Measurements from ENCODE around the gene SIAH1. TPM values are rescaled to one million over a fixed set of nuclear protein-coding genes. Genes with fewer than 3 reads are reported as not detected.

Gene SIAH1
- total RNA-seq, 2 experiments from 2014 or later = 13.7 to 14.6 TPM

DNA sequence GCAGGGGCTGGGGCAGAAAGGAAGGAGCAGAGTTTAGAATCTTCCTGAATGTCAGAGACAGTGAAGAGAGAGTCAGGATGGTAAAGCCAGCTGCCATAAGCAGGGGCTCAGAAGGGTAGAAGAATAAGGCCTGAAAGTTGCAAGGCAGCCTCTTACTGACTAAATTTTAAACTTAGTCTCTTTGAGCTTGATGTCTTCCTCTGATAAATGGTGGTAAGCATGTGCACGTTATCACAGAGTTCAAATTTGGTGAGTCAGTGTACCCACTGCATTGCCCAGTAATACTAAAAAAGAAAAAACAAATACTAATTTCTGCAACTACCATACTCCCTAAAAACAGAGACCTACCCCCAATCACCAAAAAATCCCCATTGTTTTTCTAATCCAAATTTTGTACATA is 45.2 kb downstream of the SIAH1 start:
- intact Hi-C loops (cut with micrococcal nuclease) = no loop called here
- H3K27ac Mint-ChIP-seq = peak overlapping the region; percentile 32
- peaks cover 34% of the 10 kb centered on the region for H3K36me3 Mint-ChIP-seq (ENCODE audit: low read depth)
- no peaks in the 10 kb centered on the region for H3K27me3 Mint-ChIP-seq (ENCODE audit: low read depth)
- CTCF ChIA-PET = interaction anchor here (0.5 to 1.4 kb wide), 4 partner anchors 13 to 347 kb away, joined by 3 to 4 read pairs (median 3); no protein-coding TSS in a partner anchor
- no peak overlapping the region for H3K4me3 Mint-ChIP-seq
- H3K4me1 Mint-ChIP-seq (ENCODE audit: low read depth) = peaks cover 8% of the 10 kb centered on the region
- H3K9me3 Mint-ChIP-seq = no peaks in the 10 kb centered on the region
- no peak for DNase-seq

DNA sequence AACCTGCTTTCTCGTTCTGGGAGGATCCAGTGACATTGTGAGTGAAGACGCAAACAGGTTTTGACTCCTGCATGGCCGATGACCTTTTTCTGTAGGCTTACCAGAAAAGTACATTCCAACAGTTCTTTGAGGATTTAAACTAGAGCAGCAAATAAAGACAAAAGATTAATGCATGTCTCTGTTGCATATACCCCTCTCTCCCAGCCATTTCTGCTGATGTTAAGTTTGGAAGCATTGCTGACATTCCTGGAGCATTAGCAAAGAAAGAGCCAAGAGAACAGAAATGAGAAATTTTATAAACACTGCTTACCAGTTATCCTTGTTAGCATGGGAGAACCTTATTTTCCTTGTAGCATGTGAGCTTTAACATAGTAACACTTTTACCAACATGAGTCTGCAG is 49.3 kb downstream of the SIAH1 start:
- Mint-ChIP-seq H3K27ac (no peak overlapping the region), H3K36me3 (ENCODE audit: low read depth) (peaks cover 34% of the 10 kb centered on the region), H3K9me3 (no peaks in the 10 kb centered on the region), H3K4me3 (no peak overlapping the region), H3K4me1 (ENCODE audit: low read depth) (peaks cover 8% of the 10 kb centered on the region), H3K27me3 (ENCODE audit: low read depth) (no peaks in the 10 kb centered on the region)
- intact Hi-C loops (cut with micrococcal nuclease) = no loop called here
- CTCF ChIA-PET = no interaction called here
- DNase-seq = no peak

DNA sequence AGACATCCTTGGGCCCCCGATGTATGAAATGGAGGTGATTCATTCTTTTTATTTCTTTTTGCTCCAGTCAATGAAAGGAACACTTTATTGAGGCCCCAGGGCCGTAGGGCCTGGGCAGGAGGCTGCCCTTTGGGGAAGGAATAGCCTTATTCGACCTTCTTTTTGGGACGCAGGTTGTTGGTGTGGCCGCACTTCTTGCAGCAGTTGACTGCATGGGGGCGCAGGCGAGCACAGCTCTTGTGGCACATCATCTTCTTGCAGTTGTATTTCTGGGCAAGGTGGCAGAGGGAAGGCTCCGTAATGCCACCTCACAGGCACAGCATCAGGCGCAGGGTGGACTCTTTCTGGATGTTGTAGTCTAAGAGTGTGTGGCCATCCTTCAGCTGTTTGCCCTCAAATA is 50.9 kb downstream of the SIAH1 start:
- no peak overlapping the region for H3K4me3 Mint-ChIP-seq

DNA sequence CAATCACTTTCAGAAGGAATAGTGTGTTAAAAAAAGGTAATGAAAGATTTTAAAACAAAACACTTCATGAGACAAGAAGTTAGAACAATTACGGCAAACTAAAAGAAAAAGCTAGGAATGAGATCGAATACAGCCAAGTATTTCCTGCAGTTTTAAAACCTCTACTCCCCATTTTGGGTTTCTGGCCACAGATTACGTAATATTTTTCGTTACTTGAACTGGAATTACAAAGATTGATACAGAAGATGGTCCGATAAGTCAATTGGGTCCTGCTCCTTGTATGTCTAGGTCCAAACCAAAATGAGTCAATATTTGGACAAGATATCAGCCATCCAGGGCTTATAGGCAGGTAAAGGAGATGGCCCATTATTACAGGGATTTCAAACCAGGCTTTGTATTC is 52.2 kb downstream of the SIAH1 start:
- H3K4me1 Mint-ChIP-seq (ENCODE audit: low read depth) = peaks cover 8% of the 10 kb centered on the region
- no peak overlapping the region for H3K27ac Mint-ChIP-seq
- no peaks in the 10 kb centered on the region for H3K27me3 Mint-ChIP-seq (ENCODE audit: low read depth)
- H3K36me3 Mint-ChIP-seq (ENCODE audit: low read depth) = peaks cover 25% of the 10 kb centered on the region
- no peak overlapping the region for H3K4me3 Mint-ChIP-seq
- DNase-seq = no peak
- intact Hi-C loops (cut with micrococcal nuclease) = no loop called here
- H3K9me3 Mint-ChIP-seq = no peaks in the 10 kb centered on the region
- CTCF ChIA-PET = interaction anchor here (1.4 kb wide), 1 partner anchor 290 kb away, joined by 3 read pairs; no protein-coding TSS in a partner anchor

More for the DNA sequence above, 50.9 kb downstream of the SIAH1 start:
- Mint-ChIP-seq H3K9me3 (no peaks in the 10 kb centered on the region), H3K27ac (no peak overlapping the region), H3K27me3 (ENCODE audit: low read depth) (no peaks in the 10 kb centered on the region), H3K36me3 (ENCODE audit: low read depth) (peaks cover 28% of the 10 kb centered on the region), H3K4me1 (ENCODE audit: low read depth) (peaks cover 12% of the 10 kb centered on the region)
- no peak for DNase-seq
- intact Hi-C loops (cut with micrococcal nuclease) = no loop called here
- CTCF ChIA-PET = no interaction called here

DNA sequence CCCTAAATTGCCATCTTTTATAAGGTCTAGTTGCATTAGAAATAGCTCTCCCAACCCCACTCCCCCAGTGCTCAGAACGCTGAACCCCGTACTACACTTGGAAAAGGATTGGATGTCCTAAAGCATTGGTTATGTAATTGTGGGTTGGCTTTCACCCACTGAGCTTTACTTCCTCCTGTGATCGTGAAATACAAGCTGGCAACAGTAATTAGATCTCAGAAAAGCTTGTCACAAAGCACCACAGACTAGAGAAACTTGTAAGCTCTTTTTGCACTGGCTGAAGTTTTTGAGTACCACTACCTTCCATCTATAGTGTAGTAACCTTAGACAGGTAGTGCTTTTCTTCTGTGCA is 54.4 kb downstream of the SIAH1 start:
- no peak for DNase-seq
- no peak overlapping the region for H3K27ac Mint-ChIP-seq
- peaks cover 22% of the 10 kb centered on the region for H3K36me3 Mint-ChIP-seq (ENCODE audit: low read depth)
- intact Hi-C loops (cut with micrococcal nuclease) = no loop called here
- CTCF ChIA-PET = no interaction called here
- H3K9me3 Mint-ChIP-seq = no peaks in the 10 kb centered on the region
- no peaks in the 10 kb centered on the region for H3K27me3 Mint-ChIP-seq (ENCODE audit: low read depth)
- H3K4me1 Mint-ChIP-seq (ENCODE audit: low read depth) = peaks cover 8% of the 10 kb centered on the region
- no peak overlapping the region for H3K4me3 Mint-ChIP-seq

DNA sequence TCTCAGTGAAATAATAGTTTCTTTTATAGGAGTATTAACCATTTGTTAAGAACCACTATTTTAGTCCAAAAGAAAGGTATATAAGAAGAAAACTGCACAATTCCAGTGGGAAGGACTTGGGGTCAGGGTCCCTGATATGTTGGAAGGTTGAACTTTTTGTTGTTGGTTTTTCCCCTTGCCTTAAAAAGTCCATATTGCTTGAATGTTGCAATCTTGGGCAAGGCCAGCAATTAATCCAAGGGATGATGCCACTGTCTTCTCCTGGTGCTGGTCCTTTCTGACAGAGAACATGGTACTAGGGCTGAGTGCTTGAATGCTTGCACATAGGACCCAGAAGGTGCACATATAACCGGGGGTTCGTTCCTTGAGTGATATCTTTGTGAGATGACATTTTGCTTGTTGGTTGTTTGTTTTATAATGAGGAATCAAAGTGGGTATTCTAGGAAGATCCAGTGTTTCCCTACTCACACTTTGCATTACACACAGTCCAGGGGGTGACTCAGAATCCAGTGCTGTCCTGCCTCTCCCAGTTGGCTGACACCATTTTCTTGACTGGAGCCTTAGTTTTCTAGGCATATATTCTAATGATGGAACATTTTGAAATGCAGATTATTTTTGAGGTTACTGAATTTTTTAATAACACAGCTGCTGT is 54.9 kb downstream of the SIAH1 start:
- Mint-ChIP-seq H3K4me3 (no peak overlapping the region), H3K27me3 (ENCODE audit: low read depth) (no peaks in the 10 kb centered on the region), H3K9me3 (no peaks in the 10 kb centered on the region), H3K4me1 (ENCODE audit: low read depth) (peaks cover 9% of the 10 kb centered on the region), H3K36me3 (ENCODE audit: low read depth) (peaks cover 24% of the 10 kb centered on the region), H3K27ac (no peak overlapping the region)
- CTCF ChIA-PET = no interaction called here
- intact Hi-C loops (cut with micrococcal nuclease) = no loop called here
- DNase-seq = no peak

DNA sequence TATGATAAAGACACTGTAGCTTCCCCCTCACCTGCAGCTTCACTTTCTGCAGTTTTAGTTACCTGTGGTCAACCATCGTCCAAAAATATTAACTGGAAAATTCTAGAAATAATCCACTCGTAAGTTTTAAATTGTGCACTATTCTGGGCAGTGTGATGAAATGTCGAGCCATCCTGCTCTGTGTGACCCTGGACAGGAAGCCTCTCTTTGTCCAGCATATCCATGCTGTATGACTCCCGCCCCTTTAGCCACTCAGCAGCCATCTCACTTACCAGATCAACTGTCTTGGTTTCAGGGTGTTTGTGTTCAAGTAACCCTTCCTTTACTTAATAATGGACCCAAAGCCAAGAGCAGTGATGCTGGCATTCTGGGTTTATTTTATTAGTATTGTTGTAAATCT is 56.1 kb downstream of the SIAH1 start:
- Mint-ChIP-seq H3K27ac (no peak overlapping the region), H3K4me1 (ENCODE audit: low read depth) (peaks cover 13% of the 10 kb centered on the region), H3K4me3 (no peak overlapping the region), H3K27me3 (ENCODE audit: low read depth) (no peaks in the 10 kb centered on the region), H3K9me3 (no peaks in the 10 kb centered on the region), H3K36me3 (ENCODE audit: low read depth) (peaks cover 20% of the 10 kb centered on the region)
- intact Hi-C loops (cut with micrococcal nuclease) = no loop called here
- no peak for DNase-seq
- CTCF ChIA-PET = interaction anchor here (0.7 kb wide), 1 partner anchor 143 kb away, joined by 5 read pairs; no protein-coding TSS in a partner anchor

DNA sequence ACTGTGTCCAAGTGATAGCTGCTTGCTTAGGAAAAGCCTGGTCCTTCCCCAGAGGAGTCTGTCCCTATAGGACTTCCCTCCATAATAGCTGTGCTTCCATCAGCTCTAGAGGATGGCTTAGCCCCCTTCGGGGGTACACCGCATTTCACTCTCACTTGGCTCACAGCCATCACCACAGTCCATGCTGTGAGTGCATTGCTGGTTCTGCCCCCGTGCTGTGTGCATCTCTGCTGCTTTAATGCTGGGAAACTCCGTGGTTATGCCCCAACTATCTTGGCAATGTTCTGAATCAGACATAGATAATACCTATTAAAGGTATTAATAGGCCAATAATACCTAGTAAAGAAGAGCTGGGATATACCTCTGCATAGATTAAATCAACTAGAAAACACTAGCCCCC is 58.3 kb downstream of the SIAH1 start:
- CTCF ChIA-PET = no interaction called here
- H3K4me3 Mint-ChIP-seq = no peak overlapping the region
- peaks cover 21% of the 10 kb centered on the region for H3K36me3 Mint-ChIP-seq (ENCODE audit: low read depth)
- no peaks in the 10 kb centered on the region for H3K27me3 Mint-ChIP-seq (ENCODE audit: low read depth)
- no peak overlapping the region for H3K27ac Mint-ChIP-seq
- no peak for DNase-seq
- intact Hi-C loops (cut with micrococcal nuclease) = no loop called here
- H3K9me3 Mint-ChIP-seq = no peaks in the 10 kb centered on the region
- peaks cover 19% of the 10 kb centered on the region for H3K4me1 Mint-ChIP-seq (ENCODE audit: low read depth)

DNA sequence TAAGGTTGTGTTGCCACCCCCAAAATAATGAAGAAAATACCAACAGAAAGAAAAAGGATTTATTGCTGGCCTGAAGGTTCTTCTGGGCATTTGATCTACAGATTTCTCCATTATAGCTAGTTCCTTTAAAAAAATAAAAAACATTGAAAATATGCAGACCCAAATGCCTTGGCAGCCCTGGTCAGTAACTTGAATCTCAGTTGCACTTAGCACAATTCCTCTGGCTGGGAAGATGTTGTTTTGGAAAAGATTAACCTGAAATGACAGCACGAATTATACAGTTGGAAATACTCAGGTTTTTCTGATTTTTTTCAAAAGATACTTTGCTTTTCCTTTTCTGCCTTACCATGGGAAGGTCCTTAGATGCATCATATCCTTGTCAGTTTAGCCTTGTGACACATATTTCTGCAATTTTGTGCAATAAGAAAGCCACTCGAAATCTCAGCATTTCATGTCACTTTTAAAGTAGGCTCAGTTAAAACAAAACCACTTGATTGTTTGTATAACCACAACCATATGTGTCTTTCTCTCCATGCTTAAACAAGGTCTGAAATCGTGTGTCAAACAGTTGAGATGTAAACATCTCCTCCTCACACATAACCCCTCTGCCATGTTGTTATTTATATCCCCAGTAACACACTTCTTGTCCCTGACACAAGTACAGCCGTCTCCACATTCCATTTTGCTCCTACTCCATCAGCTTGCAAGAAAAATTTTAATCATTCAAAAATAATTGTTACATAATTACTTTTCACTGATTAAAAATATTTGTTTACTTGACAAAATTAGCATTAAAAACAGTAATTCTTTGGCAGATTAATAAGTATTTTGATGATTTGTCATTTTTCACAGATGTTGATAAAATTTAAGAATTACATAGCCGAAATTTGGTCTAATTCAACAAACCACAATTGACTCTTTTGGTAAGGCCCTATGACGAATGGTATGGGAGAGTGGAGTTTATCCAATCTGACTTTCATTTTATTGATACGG is 61.1 kb downstream of the SIAH1 start:
- peaks cover 30% of the 10 kb centered on the region for H3K4me1 Mint-ChIP-seq (ENCODE audit: low read depth)
- no peaks in the 10 kb centered on the region for H3K27me3 Mint-ChIP-seq (ENCODE audit: low read depth)
- intact Hi-C loops (cut with micrococcal nuclease) = no loop called here
- H3K27ac Mint-ChIP-seq = no peak overlapping the region
- CTCF ChIA-PET = interaction anchor here (1.5 kb wide), 1 partner anchor 299 kb away, joined by 5 read pairs; no protein-coding TSS in a partner anchor
- H3K9me3 Mint-ChIP-seq = no peaks in the 10 kb centered on the region
- DNase-seq = no peak
- H3K36me3 Mint-ChIP-seq (ENCODE audit: low read depth) = peaks cover 14% of the 10 kb centered on the region
- no peak overlapping the region for H3K4me3 Mint-ChIP-seq

DNA sequence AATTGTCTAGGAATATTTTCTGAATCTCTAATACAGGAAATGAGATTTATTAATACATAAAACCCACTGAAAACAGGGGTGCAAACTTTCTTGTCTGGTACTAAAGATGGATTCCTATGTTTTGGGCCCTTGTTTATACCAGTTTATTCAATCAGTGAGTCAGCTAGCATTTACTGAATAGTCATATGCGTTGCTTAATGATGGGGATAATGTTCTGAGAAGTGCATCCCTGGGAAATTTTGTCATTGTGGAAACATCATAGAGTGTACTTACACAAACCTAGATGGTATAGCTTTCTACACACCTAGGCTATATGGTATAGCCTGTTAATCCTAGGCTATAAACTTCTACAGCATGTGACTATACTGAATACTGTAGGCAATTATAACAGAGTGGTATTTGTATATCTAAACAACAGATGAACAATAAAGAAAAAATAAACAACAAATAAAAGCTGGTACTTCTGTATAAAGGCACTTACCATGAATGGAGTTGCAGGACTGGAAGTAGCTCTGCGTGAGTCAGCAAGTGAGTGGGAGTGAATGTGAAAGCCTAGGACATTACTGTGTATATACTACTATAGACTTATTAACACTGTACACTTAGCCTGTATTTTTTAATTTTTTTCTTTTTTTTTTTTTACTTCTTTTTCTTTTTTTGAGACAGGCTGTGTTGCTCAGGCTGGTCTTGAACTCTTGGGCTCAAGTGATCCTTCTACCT is 63.7 kb downstream of the SIAH1 start:
- no peaks in the 10 kb centered on the region for H3K9me3 Mint-ChIP-seq
- peaks cover 14% of the 10 kb centered on the region for H3K36me3 Mint-ChIP-seq (ENCODE audit: low read depth)
- peaks cover 51% of the 10 kb centered on the region for H3K4me1 Mint-ChIP-seq (ENCODE audit: low read depth)
- H3K27me3 Mint-ChIP-seq (ENCODE audit: low read depth) = no peaks in the 10 kb centered on the region
- intact Hi-C loops (cut with micrococcal nuclease) = no loop called here
- CTCF ChIA-PET = interaction anchor here (2.1 kb wide), 1 partner anchor 302 kb away, joined by 11 read pairs; no protein-coding TSS in a partner anchor
- H3K4me3 Mint-ChIP-seq = no peak overlapping the region
- no peak overlapping the region for H3K27ac Mint-ChIP-seq
- DNase-seq = peak; percentile 45

DNA sequence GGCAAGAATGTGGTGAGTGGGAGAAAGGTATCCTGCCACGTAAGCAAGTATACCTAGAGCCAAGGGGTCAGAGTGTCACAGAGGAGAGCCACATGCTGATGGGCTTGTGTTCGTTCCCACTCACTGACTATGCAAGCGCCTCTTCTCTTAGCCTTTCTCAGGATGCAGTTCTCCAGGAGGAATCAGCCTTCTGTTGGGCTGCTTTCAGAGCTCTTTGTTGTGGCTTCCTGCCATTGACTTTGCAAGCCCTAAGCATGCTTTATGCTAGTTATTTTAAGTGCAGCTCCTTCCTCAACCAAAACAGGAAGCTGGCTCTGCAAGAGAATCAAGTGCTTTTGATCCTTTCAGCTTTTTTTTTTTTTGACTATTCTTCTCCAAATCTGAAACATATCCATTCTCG is 66.6 kb downstream of the SIAH1 start:
- Mint-ChIP-seq H3K36me3 (ENCODE audit: low read depth) (peaks cover 16% of the 10 kb centered on the region), H3K27me3 (ENCODE audit: low read depth) (no peaks in the 10 kb centered on the region), H3K4me1 (ENCODE audit: low read depth) (peaks cover 47% of the 10 kb centered on the region), H3K4me3 (no peak overlapping the region), H3K27ac (peak overlapping the region; percentile 60), H3K9me3 (no peaks in the 10 kb centered on the region)
- intact Hi-C loops (cut with micrococcal nuclease) = loop anchor here (5.0 kb wide), 1 partner anchor 86 kb away; no protein-coding TSS in a partner anchor
- peak; percentile 45 for DNase-seq
- CTCF ChIA-PET = interaction anchor here (0.6 to 1.5 kb wide), 4 partner anchors 19 to 760 kb away, joined by 3 to 5 read pairs (median 4); no protein-coding TSS in a partner anchor
